Breast epithelium (tissue), 4 donors: ENCODE measurements around the gene HSPA12A. TPM values are rescaled to one million over a fixed set of nuclear protein-coding genes. Genes with fewer than 3 reads are reported as not detected.

Experiments
- DNase-seq, 2 donors: peaks; one replicate each; pipeline ENCODE4 v3.0.0-alpha.2; 2019; ENCODE audit warnings: low spot score in 2 of 2
- H3K27ac ChIP-seq, 2 donors: fragments of 200-600 bp; sonication (generic) in 1 of 2; one replicate each; pipeline ENCODE4 v1.5.1; 2016 to 2019; ENCODE audit warnings: mild to moderate bottlenecking in 1 of 2
- H3K27me3 ChIP-seq, 2 donors: fragments of 200-600 bp; sonication (generic) in 1 of 2; one replicate each; pipeline versions ENCODE4 v1.5.1 to v1.6.0; 2017 to 2019; ENCODE audit warnings: control low read depth in 1 of 2, mild to moderate bottlenecking in 1 of 2
- H3K36me3 ChIP-seq: fragments of 200-600 bp; one replicate; pipeline ENCODE4 v1.5.1; 2019
- H3K4me1 ChIP-seq, 2 donors: fragments of 200-600 bp; sonication (generic); one replicate each; pipeline ENCODE4 v1.5.1; 2016 to 2019; ENCODE audit warnings: control low read depth in 1 of 2
- H3K4me3 ChIP-seq, 3 donors: fragments of 200-600 bp; sonication (generic); 1 replicate in 2 of 3; 2 replicates in 1 of 3; pipeline ENCODE4 v1.5.1; 2016 to 2019; ENCODE audit warnings: mild to moderate bottlenecking in 3 of 3, moderate library complexity in 2 of 3
- H3K9me3 ChIP-seq, 2 donors: fragments of 200-600 bp; sonication (generic) in 1 of 2; one replicate each; pipeline ENCODE4 v1.5.1; 2016 to 2019; ENCODE audit warnings: control low read depth in 1 of 2
- POLR2A ChIP-seq: fragments of 450-650 bp; IDR thresholded peaks from one replicate; pipeline ENCODE4 v1.6.1; 2016; ENCODE audit warnings: antibody characterized with exemption, mild to moderate bottlenecking, moderate library complexity
- POLR2AphosphoS5 ChIP-seq, 3 donors: sonication (generic); formaldehyde crosslinking; IDR thresholded peaks; one replicate each; pipeline ENCODE4 v1.6.1; 2017; ENCODE audit warnings: antibody characterized with exemption in 3 of 3
- intact Hi-C: fragments of 100-400 bp; cut with DNase I; formaldehyde crosslinking; loops from one replicate; pipeline ENCODE4 v1.15.1; 2023; ENCODE audit warnings: low total_unique reads
- total RNA-seq, 3 donors: library from RNA; depleted of rRNA; stranded (reverse); fragments of >200 nt; gene quantifications; one replicate each; pipeline ENCODE4 v1.1.0, GENCODE V29; 2016
- TF ChIP-seq, protein P1 (sequence below), 3 donors: fragments of 450-650 bp; IDR thresholded peaks; one replicate each; pipeline ENCODE4 v1.5.1; 2016 to 2017; ENCODE audit warnings: antibody characterized with exemption in 3 of 3, mild to moderate bottlenecking in 3 of 3, moderate library complexity in 3 of 3

HSPA12A gene
- total RNA-seq, 3 donors from 2014 or later, result 13.2 to 23.6 (median 14.2) TPM

DNA sequence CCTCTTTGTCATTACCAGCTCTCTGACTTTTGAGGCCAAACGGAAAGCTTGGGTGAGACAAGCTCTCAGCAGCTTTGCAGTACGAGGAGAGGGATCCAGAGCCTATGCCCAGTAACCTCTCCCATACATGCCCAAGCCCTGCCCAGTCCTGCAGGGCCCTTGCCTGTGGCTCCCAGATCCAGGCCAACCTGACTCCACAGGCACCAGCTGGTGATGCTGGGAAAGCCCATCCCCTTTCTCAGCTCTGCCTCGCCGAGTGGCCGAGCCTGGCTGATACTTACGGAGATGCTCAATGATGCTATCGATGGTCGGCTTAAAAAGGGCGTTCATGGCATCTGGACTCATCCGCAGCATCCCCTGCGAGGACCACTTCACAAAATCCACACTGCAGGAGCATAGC, 66.2 kb downstream of the HSPA12A start:
- Histone ChIP-seq H3K4me1 (no peaks in the 10 kb centered on the region), H3K9me3 (no peaks in the 10 kb centered on the region), H3K36me3 (no peaks in the 10 kb centered on the region), H3K27ac (no peak overlapping the region), H3K4me3 (no peak overlapping the region), H3K27me3 (no peaks in the 10 kb centered on the region)
- intact Hi-C loops, result loop anchor here (2.0 kb wide), 1 partner anchor 103 kb away; no protein-coding TSS in a partner anchor
- TF ChIP-seq POLR2AphosphoS5 (IDR thresholded peaks at IDR 0.05), result no peak
- TF ChIP-seq, protein P1, sequence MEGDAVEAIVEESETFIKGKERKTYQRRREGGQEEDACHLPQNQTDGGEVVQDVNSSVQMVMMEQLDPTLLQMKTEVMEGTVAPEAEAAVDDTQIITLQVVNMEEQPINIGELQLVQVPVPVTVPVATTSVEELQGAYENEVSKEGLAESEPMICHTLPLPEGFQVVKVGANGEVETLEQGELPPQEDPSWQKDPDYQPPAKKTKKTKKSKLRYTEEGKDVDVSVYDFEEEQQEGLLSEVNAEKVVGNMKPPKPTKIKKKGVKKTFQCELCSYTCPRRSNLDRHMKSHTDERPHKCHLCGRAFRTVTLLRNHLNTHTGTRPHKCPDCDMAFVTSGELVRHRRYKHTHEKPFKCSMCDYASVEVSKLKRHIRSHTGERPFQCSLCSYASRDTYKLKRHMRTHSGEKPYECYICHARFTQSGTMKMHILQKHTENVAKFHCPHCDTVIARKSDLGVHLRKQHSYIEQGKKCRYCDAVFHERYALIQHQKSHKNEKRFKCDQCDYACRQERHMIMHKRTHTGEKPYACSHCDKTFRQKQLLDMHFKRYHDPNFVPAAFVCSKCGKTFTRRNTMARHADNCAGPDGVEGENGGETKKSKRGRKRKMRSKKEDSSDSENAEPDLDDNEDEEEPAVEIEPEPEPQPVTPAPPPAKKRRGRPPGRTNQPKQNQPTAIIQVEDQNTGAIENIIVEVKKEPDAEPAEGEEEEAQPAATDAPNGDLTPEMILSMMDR (IDR thresholded peaks at IDR 0.05), result no peak
- no peak for TF ChIP-seq POLR2A
- no peak for DNase-seq

DNA sequence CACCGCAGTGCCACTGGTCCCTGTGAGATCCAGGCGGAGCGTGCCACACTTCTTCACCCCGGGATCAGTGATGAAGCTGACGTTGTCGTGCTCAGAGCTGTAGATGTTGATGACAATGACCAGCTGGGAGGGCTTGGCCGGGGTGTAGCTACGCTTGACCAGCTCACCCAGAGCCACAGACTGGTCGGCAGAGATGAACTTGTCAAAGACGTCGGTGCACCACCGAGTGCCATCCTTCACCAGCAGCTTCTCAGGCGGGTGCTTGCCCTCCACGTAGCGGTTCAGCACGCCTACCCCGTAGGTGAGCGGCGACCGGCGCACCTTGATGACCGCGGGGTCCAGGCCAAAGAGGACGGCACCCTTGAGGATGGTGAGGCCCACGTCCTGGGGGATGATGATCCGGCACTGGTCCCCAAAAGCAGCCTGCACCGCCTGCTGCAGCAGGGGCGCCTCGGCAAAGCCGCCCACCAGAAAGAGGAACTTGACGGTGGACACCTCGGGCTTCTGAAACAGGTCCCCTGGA, 67.4 kb downstream of the HSPA12A start:
- intact Hi-C loops, result no loop called here
- H3K4me3 ChIP-seq, result no peak overlapping the region
- H3K4me1 ChIP-seq, result no peaks in the 10 kb centered on the region
- no peaks in the 10 kb centered on the region for H3K9me3 ChIP-seq
- TF ChIP-seq POLR2AphosphoS5 (IDR thresholded peaks at IDR 0.05) (no peak), POLR2A (no peak)
- TF ChIP-seq, protein P1 (IDR thresholded peaks at IDR 0.05), result no peak
- H3K36me3 ChIP-seq, result no peaks in the 10 kb centered on the region
- no peak for DNase-seq
- H3K27ac ChIP-seq, result no peak overlapping the region
- H3K27me3 ChIP-seq, result peaks cover 0 to 7% of the 10 kb centered on the region in 2 donors

DNA sequence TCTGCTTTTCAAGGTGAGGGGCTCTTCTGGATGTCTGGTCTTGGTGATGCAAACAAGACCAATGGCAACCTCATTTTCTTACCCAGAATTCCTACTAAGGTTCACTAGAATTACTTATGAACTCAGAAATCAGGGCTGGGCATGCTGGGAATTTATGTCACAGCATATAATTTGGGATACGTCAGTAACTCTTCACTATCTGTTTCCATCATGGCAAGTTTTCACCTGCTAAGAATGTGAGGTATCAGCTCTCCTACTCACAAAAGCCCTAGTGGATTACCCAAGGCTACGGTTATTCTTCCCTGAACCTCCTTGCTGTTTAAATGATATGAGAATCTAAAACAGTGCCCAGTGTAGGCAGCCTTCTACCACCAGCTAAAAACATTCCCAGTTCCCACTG, 68.5 kb downstream of the HSPA12A start:
- DNase-seq, result no peak
- TF ChIP-seq POLR2AphosphoS5 (IDR thresholded peaks at IDR 0.05) (no peak), POLR2A (no peak)
- TF ChIP-seq, protein P1 (IDR thresholded peaks at IDR 0.05), result no peak
- no peaks in the 10 kb centered on the region for H3K9me3 ChIP-seq
- no peaks in the 10 kb centered on the region for H3K36me3 ChIP-seq
- intact Hi-C loops, result no loop called here
- no peak overlapping the region for H3K27ac ChIP-seq
- H3K4me3 ChIP-seq, result no peak overlapping the region
- H3K4me1 ChIP-seq, result no peaks in the 10 kb centered on the region
- peaks cover 0 to 7% of the 10 kb centered on the region in 2 donors for H3K27me3 ChIP-seq

DNA sequence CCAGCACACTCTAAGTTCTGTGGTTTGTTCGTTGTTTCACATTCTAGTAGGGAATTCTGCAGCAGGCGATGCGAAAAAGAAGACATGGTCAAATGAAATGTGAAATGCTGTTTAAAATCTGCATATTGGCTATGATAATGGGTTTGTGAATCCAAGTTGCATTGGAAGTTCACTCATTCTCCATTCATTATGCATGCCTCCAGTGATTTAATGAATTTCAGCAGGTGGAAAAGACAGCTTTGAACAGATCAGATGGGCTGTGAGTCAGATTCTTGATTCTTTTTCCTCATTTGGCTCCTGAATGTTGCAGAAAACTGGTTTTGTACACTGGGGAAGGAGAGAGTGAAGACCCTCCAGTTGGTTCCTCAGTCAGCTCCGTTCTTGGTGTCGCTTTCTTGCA, 69.5 kb downstream of the HSPA12A start:
- no peak for DNase-seq
- H3K27ac ChIP-seq, result no peak overlapping the region
- peaks cover 0 to 7% of the 10 kb centered on the region in 2 donors for H3K27me3 ChIP-seq
- no peaks in the 10 kb centered on the region for H3K36me3 ChIP-seq
- H3K4me3 ChIP-seq, result no peak overlapping the region
- TF ChIP-seq POLR2AphosphoS5 (IDR thresholded peaks at IDR 0.05), result no peak
- TF ChIP-seq POLR2A, result no peak
- TF ChIP-seq, protein P1 (IDR thresholded peaks at IDR 0.05), result no peak
- intact Hi-C loops, result no loop called here
- H3K4me1 ChIP-seq, result no peaks in the 10 kb centered on the region
- H3K9me3 ChIP-seq, result no peaks in the 10 kb centered on the region

DNA sequence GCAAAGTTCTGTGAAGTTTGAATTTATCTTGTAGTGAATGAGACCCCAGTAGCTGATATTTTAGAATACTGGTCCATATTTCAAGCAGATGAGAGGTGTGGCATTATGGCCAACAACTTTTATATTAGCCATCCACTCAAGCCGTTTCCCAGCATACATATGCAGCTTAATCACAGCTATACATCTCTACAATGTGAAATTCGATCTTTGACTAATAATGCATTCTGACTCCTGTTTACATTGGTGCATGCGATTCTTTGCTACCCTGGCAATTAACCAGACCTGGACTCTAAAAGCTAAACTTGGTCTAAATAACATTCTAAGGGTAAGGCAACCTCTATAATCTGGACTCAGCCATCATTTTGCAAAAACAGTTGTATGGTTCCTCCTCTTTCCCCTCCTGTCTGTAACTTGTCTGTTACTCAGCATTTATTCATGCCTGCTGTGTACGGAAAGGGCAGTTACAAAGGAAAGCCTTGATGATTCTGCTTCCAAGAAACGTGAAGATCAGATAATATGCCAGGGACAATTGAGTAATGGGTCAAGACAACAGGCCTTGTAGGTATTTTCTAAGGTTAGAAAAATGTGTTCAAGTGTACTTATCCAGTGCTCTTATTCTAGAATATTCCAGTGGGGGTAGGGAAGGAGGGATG, 71.0 kb downstream of the HSPA12A start:
- no peaks in the 10 kb centered on the region for H3K9me3 ChIP-seq
- peaks cover 0 to 7% of the 10 kb centered on the region in 2 donors for H3K27me3 ChIP-seq
- no peak for DNase-seq
- no peaks in the 10 kb centered on the region for H3K4me1 ChIP-seq
- intact Hi-C loops, result no loop called here
- TF ChIP-seq, protein P1 (IDR thresholded peaks at IDR 0.05), result no peak
- no peak for TF ChIP-seq POLR2AphosphoS5 (IDR thresholded peaks at IDR 0.05)
- TF ChIP-seq POLR2A, result no peak
- H3K27ac ChIP-seq, result no peak overlapping the region
- H3K4me3 ChIP-seq, result no peak overlapping the region
- H3K36me3 ChIP-seq, result no peaks in the 10 kb centered on the region
